NCI-H774 (cell line): ENCODE results near the gene COL4A1.
A peak's percentile ranks its signal among the peaks of the same experiment; 100 is the strongest.

ENCODE experiments used
- DNase-seq: peaks from one replicate; lab custom pipeline; 2025; lab: John Stamatoyannopoulos, UW

COL4A1 gene

GRCh38 chr13:110306960-110307766, at the start of gene COL4A1, which contains the start of gene COL4A2:
Gene COL4A1, minus strand, starts transcription at chr13:110307157. Its CDS starts 130 bp downstream, at chr13:110307027.
Gene COL4A2, plus strand, starts transcription at chr13:110307284. Its CDS starts 620 bp downstream, at chr13:110307904.
- peak; percentile 77 for DNase-seq

GRCh38 chr13:110356362-110356761, 49.4 kb upstream of the COL4A1 start:
- DNase-seq, result no peak

DNA sequence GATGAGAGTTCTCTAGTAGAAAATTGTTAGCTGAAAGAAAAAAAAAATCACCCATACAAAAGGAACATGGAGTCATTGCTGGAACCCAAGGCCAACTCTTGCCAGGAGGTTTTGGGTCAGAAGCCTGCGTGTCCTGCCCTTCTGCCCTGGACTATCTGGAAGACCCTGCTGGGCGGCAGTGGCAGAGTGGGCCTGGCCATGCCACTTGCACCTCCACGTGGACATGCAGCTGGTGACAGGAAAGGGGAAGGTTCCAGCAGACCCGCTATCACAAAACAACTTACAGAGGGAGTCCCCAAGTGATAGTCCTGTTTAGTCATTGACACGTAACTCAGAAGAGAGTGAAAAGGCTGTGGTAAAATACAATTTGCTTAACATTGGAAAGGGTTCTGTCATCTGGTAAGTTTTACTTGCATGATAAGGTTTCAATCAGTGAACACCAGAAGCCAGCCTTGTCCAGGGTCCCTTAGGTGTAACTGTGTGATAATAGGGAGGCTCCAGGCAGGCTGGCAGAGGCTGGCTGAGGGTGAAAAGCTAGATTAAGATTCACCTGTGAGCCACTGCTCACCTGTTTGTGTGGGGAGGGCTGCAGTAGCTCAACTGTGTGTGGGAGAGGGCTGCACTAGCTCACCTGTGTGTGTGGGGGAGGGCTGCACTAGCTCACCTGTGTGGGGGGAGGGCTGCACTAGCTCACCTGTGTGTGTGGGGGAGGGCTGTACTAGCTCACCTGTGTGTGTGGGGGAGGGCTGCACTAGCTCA, 47.9 kb upstream of the COL4A1 start:
- DNase-seq, result peak; percentile 16

GRCh38 chr13:110354123-110354627, 47.2 kb upstream of the COL4A1 start:
- DNase-seq, result peak; percentile 84

GRCh38 chr13:110353339-110353977, 46.5 kb upstream of the COL4A1 start:
- no peak for DNase-seq

DNA sequence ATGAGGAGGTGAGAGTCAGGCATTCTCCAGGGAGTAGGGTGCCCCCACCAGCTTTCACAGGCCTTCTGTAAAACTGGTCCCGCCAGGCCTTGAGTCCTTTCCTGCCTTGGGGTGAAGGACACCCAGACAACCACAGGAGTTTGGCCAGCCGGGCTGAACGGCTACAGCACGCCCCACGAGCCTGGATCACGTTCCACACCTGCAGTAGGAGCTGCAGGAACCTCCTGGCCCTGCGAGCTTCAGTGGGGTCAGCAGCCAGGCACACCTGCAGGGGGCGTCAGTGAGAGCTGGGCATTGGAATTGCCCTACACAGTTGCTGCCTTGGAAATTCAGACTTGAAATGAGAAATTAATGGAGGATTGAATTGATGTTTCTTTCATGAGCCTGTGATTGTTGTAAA, 45.8 kb upstream of the COL4A1 start:
- DNase-seq, result no peak

GRCh38 chr13:110351636-110352420, 44.9 kb upstream of the COL4A1 start:
- DNase-seq, result no peak

DNA sequence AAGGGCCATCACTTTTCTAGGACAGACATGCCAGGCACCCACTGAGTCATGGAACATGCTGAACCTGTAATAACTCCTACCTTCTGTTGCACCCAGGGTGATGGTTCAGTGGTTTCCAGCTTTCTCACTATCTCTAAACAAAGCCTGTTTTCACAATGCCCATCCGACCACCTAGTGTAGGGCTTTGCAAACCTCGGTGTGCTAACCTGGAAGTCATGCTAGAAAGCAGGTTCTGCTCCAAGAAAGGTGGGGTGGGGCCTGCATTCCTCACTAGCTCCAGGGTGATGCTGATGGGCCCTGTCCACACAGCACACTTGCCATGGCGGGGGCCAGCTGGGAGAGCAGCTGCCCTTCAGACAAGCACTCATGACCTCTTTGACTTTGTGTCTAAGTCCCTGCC, 43.6 kb upstream of the COL4A1 start:
- DNase-seq, result no peak

- DNase-seq, result no peak
These were observed 43.1 kb upstream of the COL4A1 start for GRCh38 chr13:110350049-110350448.

GRCh38 chr13:110349239-110349638, 42.3 kb upstream of the COL4A1 start:
- no peak for DNase-seq

DNA sequence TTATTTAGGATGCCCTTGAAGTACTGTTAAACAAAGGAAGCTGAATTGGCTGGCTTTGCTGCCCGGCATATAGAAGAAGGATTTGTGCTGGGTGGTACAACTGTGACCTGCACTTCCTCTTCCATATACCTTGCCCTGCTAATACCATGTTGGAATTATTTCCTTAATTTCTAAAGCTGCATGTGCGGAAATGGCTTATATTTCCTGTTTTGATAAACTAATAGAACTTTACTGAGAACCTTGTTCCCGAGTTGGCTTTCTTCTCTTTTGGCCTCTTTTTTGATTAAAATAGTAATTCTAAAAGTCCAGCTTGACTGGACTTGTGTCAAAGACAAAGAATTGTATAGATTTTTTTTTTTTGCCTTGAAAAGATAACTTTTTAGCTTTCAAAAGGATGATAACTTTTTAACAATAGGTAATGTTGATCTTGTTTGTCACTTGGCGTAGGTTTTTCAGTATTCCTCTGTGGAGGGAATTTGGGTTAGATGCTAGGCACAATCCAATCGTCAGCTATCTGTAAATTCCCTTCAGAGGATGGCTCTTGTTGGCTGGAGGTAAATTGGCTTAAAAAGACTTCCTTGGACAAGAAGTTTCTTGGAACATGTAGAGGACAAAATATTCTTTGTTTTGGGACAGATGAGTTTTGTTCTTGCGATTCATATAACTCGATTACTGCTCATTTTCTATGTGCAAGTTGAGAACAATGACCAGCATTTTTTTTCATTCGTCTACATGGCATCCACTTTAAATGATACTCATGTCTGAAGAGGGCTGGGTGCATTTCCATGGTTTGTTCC, 41.5 kb upstream of the COL4A1 start:
- no peak for DNase-seq

DNA sequence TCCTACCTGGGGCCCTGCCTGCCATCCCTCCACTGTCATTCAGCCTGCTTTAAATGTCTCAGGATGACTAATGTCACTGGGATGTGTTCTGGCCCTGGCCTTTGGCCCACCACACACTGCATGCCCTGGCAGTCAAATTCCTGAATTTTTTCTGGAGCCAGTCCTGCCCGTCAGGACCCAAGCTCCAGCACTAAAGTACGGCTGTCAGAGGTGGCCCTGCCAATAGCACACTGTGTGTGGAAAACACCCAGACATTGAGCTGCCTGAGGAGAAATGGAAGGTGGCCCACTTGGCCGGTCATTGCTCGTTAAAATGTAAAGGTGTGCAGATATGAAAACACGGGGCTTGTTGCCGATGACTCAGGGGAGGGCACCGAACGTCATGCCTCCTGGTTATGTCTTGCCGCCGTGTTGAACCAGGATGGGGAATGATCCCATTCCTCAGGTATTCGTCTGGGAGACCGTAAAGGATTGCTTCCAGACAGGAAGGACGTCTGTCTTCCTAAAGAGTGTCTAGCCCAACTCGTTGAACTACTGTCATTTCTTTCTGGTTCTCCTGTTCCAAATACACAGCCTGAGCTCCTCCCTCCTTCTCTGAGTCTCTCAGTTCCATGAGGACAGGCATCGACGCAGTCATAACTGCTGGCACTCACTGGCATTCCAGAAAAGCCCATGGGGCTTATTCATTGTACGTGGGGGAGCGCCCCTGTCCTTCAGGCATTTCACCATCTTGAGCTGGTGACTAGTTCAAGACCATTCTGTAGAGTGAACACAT, 40.8 kb upstream of the COL4A1 start:
- no peak for DNase-seq

- DNase-seq, result no peak
These were observed 40.1 kb upstream of the COL4A1 start for GRCh38 chr13:110347088-110347487.

GRCh38 chr13:110346661-110347067, 39.7 kb upstream of the COL4A1 start:
- DNase-seq, result peak; percentile 85

GRCh38 chr13:110345701-110346100, 38.7 kb upstream of the COL4A1 start:
- DNase-seq, result no peak

GRCh38 chr13:110345266-110345665, 38.3 kb upstream of the COL4A1 start:
- no peak for DNase-seq

- no peak for DNase-seq
These were observed 37.4 kb upstream of the COL4A1 start for GRCh38 chr13:110344320-110344719.

DNA sequence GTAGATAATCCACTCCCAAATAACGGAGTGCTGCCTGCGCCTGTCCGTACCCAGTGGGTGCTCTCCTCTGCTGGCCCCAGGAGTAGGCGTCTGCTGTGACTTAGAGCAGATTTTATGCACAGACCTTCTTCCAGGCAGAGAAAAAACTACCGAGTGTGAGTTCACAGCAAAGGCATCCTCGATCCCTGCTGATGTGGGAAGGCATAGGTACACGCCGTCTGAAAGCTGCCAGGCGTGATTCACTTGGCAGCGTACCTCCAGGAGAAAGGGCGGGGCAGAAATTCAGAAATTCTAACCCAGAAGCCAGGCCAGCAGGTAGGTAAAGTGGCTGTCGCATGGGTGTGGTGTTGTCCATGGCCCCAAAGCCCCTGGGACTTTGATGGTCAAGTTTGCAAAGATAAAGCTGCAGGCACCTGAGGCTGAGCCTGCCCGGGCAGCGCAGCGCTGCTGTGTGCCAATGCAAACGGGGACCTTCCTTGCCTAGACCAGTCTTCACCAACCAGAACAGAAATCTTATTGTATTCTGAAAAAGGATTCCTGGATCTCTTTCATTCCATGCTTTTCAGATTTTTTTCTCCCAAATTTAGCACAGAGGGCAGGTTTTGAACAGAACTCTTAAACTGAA, 36.4 kb upstream of the COL4A1 start:
- no peak for DNase-seq

GRCh38 chr13:110342474-110342873, 35.5 kb upstream of the COL4A1 start:
- no peak for DNase-seq
